CD1c-positive myeloid dendritic cell (primary cell): ENCODE results near the gene HTRA2.

Experiments used
- DNase-seq: peaks from one replicate; pipeline ENCODE4 v3.0.0-alpha.2; 2016; ENCODE audit errors: extremely low spot score

HTRA2 gene

GRCh38 chr2:74542978-74543377 lies 13.2 kb downstream of the HTRA2 start:
- DNase-seq, result no peak

- DNase-seq, result no peak
Measured at GRCh38 chr2:74544634-74545033, 14.9 kb downstream of the HTRA2 start.

- DNase-seq, result no peak
Measured at GRCh38 chr2:74546004-74546403, 16.3 kb downstream of the HTRA2 start.

GRCh38 chr2:74548285-74548899 lies 18.7 kb downstream of the HTRA2 start:
- DNase-seq, result no peak

- DNase-seq, result peak; percentile 83
Measured at GRCh38 chr2:74548900-74549826, 19.4 kb downstream of the HTRA2 start.

GRCh38 chr2:74550231-74550630 lies 20.5 kb downstream of the HTRA2 start:
- DNase-seq, result no peak

- DNase-seq, result no peak
Measured at GRCh38 chr2:74551530-74551929, 21.8 kb downstream of the HTRA2 start.

GRCh38 chr2:74551942-74552913 lies 22.5 kb downstream of the HTRA2 start:
- DNase-seq, result no peak

- no peak for DNase-seq
Measured at GRCh38 chr2:74552914-74553811, 23.4 kb downstream of the HTRA2 start.

GRCh38 chr2:74553892-74554819 lies 24.4 kb downstream of the HTRA2 start, which contains the start of the genes DOK1 and LOXL3:
TSS of gene DOK1 (plus strand) at chr2:74554720. CDS start at chr2:74554755, 35 bp downstream.
TSS of gene LOXL3 (minus strand) at chr2:74553942. CDS start at chr2:74552634, 1,308 bp downstream.
- peak; percentile 85 for DNase-seq

GRCh38 chr2:74554820-74555531 lies 25.2 kb downstream of the HTRA2 start:
- peak; percentile 45 for DNase-seq

- DNase-seq, result peak; percentile 74
Measured at GRCh38 chr2:74555610-74556103, 25.9 kb downstream of the HTRA2 start.

GRCh38 chr2:74556159-74556558 lies 26.4 kb downstream of the HTRA2 start:
- DNase-seq, result no peak

GRCh38 chr2:74556831-74557370 lies 27.2 kb downstream of the HTRA2 start:
- DNase-seq, result no peak

GRCh38 chr2:74558284-74559230 lies 28.8 kb downstream of the HTRA2 start:
- DNase-seq, result no peak

- DNase-seq, result no peak
Measured at GRCh38 chr2:74559912-74560311, 30.2 kb downstream of the HTRA2 start.

GRCh38 chr2:74560591-74560990 lies 30.9 kb downstream of the HTRA2 start:
- DNase-seq, result no peak
